Stomach (tissue), 9 donors: ENCODE results near the gene BAIAP3. TPM values are rescaled to one million over a fixed set of nuclear protein-coding genes. Genes with fewer than 3 reads are reported as not detected.
"Not testable (repeated sequence)": the region's sequence is repeated elsewhere in the genome, so short reads cannot be mapped to it uniquely, and the experiment has no call there.

ENCODE experiments used
- DNase-seq, 2 donors: peaks; one replicate each; pipeline versions ENCODE4 v3.0.0 to v3.0.0-alpha.2; 2013 to 2019
- H3K27ac ChIP-seq, 5 donors: fragments of 200-600 bp in 4 of 5; sonication (generic) in 4 of 5; one replicate each; pipeline ENCODE4 v1.5.1; 2013 to 2019; ENCODE audit warnings: mild to moderate bottlenecking in 1 of 5, moderate library complexity in 1 of 5
- H3K27me3 ChIP-seq, 3 donors: fragments of 200-600 bp; sonication (generic); one replicate each; pipeline ENCODE4 v1.5.1; 2017 to 2019; ENCODE audit warnings: mixed run types in 1 of 3
- H3K36me3 ChIP-seq, 4 donors: fragments of 200-600 bp; sonication (generic); 1 replicate in 3 of 4; 2 replicates in 1 of 4; pipeline ENCODE4 v1.5.1; 2016 to 2019
- H3K4me1 ChIP-seq, 4 donors: fragments of 200-600 bp; sonication (generic); one replicate each; pipeline ENCODE4 v1.5.1; 2016 to 2019
- H3K4me3 ChIP-seq, 4 donors: fragments of 200-600 bp; sonication (generic) in 3 of 4; one replicate each; pipeline ENCODE4 v1.5.1; 2016 to 2019; ENCODE audit warnings: mild to moderate bottlenecking in 1 of 4
- H3K9me3 ChIP-seq, 4 donors: fragments of 200-600 bp; sonication (generic); one replicate each; pipeline ENCODE4 v1.5.1; 2016 to 2019
- CTCF ChIP-seq, 7 experiments: fragments of 450-650 bp in 4 of 7; fragments of 200-600 bp in 3 of 7; sonication (generic) in 3 of 7; IDR thresholded peaks; one replicate each; pipeline ENCODE4 v1.5.1; 2016 to 2019; ENCODE audit warnings: antibody characterized with exemption in 7 of 7, control low read depth in 2 of 7, mild to moderate bottlenecking in 1 of 7
- EP300 ChIP-seq: sonication (generic); formaldehyde crosslinking; IDR thresholded peaks from one replicate; pipeline ENCODE4 v1.6.1; 2017; ENCODE audit warnings: antibody characterized with exemption
- POLR2A ChIP-seq, 4 donors: fragments of 450-650 bp; IDR thresholded peaks; one replicate each; pipeline ENCODE4 v1.6.1; 2016; ENCODE audit warnings: antibody characterized with exemption in 4 of 4, control low read depth in 2 of 4, mild to moderate bottlenecking in 1 of 4, moderate library complexity in 1 of 4
- POLR2AphosphoS5 ChIP-seq, 3 donors: sonication (generic); formaldehyde crosslinking; IDR thresholded peaks; one replicate each; pipeline ENCODE4 v1.6.1; 2016; ENCODE audit warnings: antibody characterized with exemption in 3 of 3
- WGBS, 5 donors: extraction: QIAGEN DNeasy Blood & Tissue Kit in 3 of 5; methylation state at CpG; one replicate each; pipeline versions ENCODE4 v1.1.5 to v1.1.7; 2013 to 2018; 5-methylcytosine and 5-hydroxymethylcytosine counted together
- intact Hi-C: fragments of 100-400 bp; cut with DNase I; formaldehyde crosslinking; loops from one replicate; pipeline ENCODE4 v1.15.1; 2023; ENCODE audit warnings: low total_unique reads
- polyA plus RNA-seq, 3 donors: library from polyadenylated mRNA; stranded (reverse); fragments of 200-250 nt; gene quantifications; one replicate each; pipeline ENCODE4 v1.2.3, GENCODE V29; 2013
- total RNA-seq, 5 donors: library from RNA; depleted of rRNA; stranded (reverse); fragments of >200 nt; gene quantifications; one replicate each; pipeline versions ENCODE4 v1.1.0 to v1.2.3, GENCODE V29; 2014 to 2016
- donor health status: healthy with polysubstance abuse.
- donor health status: Bipolar disorder and iron deficiency.
- donor health status: healthy.

BAIAP3 gene
- total and polyA plus RNA-seq, 8 donors: 1.5 to 94.7 (median 4.2) TPM

GRCh38 chr16:1290860-1291575 lies 42.4 kb upstream of the BAIAP3 start:
- WGBS, 5 donors: 53 to 57% (median 56%) methylated on average over 28 to 29 of the region's 29 CpGs

GRCh38 chr16:1291576-1291974 lies 41.9 kb upstream of the BAIAP3 start:
- WGBS, 5 donors: 52 to 59% (median 55%) methylated on average over 16 to 17 of the region's 17 CpGs
- H3K27ac ChIP-seq: no peak overlapping the region
- peaks cover 14 to 89% (median 50%) of the 10 kb centered on the region in 3 donors for H3K27me3 ChIP-seq

More at GRCh38 chr16:1290860-1291575, 42.4 kb upstream of the BAIAP3 start:
- Histone ChIP-seq H3K4me3 (no peak overlapping the region), H3K36me3 (no peaks in the 10 kb centered on the region), H3K27me3 (peaks cover 14 to 93% (median 53%) of the 10 kb centered on the region in 3 donors), H3K27ac (no peak overlapping the region), H3K4me1 (peaks cover 0 to 16% (median 7%) of the 10 kb centered on the region in 4 donors), H3K9me3 (no peaks in the 10 kb centered on the region)
- TF ChIP-seq CTCF (IDR thresholded peaks at IDR 0.05) (no peak), POLR2A (IDR thresholded peaks at IDR 0.05) (no peak), POLR2AphosphoS5 (IDR thresholded peaks at IDR 0.05) (no peak), EP300 (no peak)
- intact Hi-C loops: no loop called here
- DNase-seq: no peak

GRCh38 chr16:1292208-1292607 lies 41.2 kb upstream of the BAIAP3 start:
- H3K9me3 ChIP-seq, DNase-seq, H3K4me3 ChIP-seq, H3K36me3 ChIP-seq, intact Hi-C loops, H3K27ac ChIP-seq: not testable (repeated sequence)
- Histone ChIP-seq H3K4me1 (peaks cover 0 to 22% (median 9%) of the 10 kb centered on the region in 4 donors), H3K27me3 (peaks cover 14 to 82% (median 48%) of the 10 kb centered on the region in 3 donors)
- WGBS, 5 donors: 70 to 88% (median 75%) methylated on average over 5 to 6 of the region's 6 CpGs

More at GRCh38 chr16:1291576-1291974, 41.9 kb upstream of the BAIAP3 start:
- Histone ChIP-seq H3K4me3 (no peak overlapping the region), H3K36me3 (no peaks in the 10 kb centered on the region), H3K9me3 (no peaks in the 10 kb centered on the region), H3K4me1 (peaks cover 0 to 16% (median 7%) of the 10 kb centered on the region in 4 donors)
- intact Hi-C loops: no loop called here
- TF ChIP-seq CTCF (IDR thresholded peaks at IDR 0.05) (no peak), POLR2AphosphoS5 (IDR thresholded peaks at IDR 0.05) (no peak), POLR2A (IDR thresholded peaks at IDR 0.05) (no peak), EP300 (no peak)
- no peak for DNase-seq

- intact Hi-C loops, H3K27ac ChIP-seq: not testable (repeated sequence)
- WGBS, 5 donors: 72 to 78% (median 73%) methylated on average over 5 to 8 of the region's 8 CpGs
Observed at GRCh38 chr16:1292808-1293207, 40.6 kb upstream of the BAIAP3 start.

GRCh38 chr16:1293921-1294656 lies 39.4 kb upstream of the BAIAP3 start:
- Histone ChIP-seq H3K36me3 (no peaks in the 10 kb centered on the region), H3K27me3 (peaks cover 0 to 73% (median 30%) of the 10 kb centered on the region in 3 donors), H3K9me3 (no peaks in the 10 kb centered on the region), H3K27ac (no peak overlapping the region), H3K4me3 (no peak overlapping the region), H3K4me1 (peaks cover 0 to 22% (median 6%) of the 10 kb centered on the region in 4 donors)
- intact Hi-C loops: no loop called here
- no peak for DNase-seq
- WGBS, 5 donors: 62 to 76% (median 71%) methylated on average over 11 of the region's 11 CpGs
- TF ChIP-seq POLR2AphosphoS5 (IDR thresholded peaks at IDR 0.05): no peak
- no peak for TF ChIP-seq EP300
- TF ChIP-seq CTCF (IDR thresholded peaks at IDR 0.05): no peak
- TF ChIP-seq POLR2A (IDR thresholded peaks at IDR 0.05): no peak

More at GRCh38 chr16:1292808-1293207, 40.6 kb upstream of the BAIAP3 start:
- not testable (repeated sequence) for DNase-seq, H3K4me3 ChIP-seq, H3K9me3 ChIP-seq, H3K36me3 ChIP-seq
- peaks cover 12 to 76% (median 42%) of the 10 kb centered on the region in 3 donors for H3K27me3 ChIP-seq
- H3K4me1 ChIP-seq: peaks cover 0 to 28% (median 9%) of the 10 kb centered on the region in 4 donors
